IMR-90 (cell line): ENCODE measurements around the gene LIMK2.

ENCODE experiments used
- CTCF ChIP-seq: conservative IDR thresholded peaks from 2 replicates; pipeline ENCODE4 v1.5.1; 2012; ENCODE audit warnings: mild to moderate bottlenecking, low read depth, low read length, improper control_type of control experiment
- POLR2A ChIP-seq: IDR thresholded peaks from 2 replicates; pipeline ENCODE4 v1.6.1; 2012; ENCODE audit warnings: mild to moderate bottlenecking, low read depth, low read length
- RAD21 ChIP-seq: IDR thresholded peaks from 2 replicates; pipeline ENCODE4 v1.6.1; 2012; ENCODE audit warnings: low read length, improper control_type of control experiment
- RFX5 ChIP-seq: IDR thresholded peaks from 2 replicates; pipeline ENCODE4 v1.8.0; 2012; ENCODE audit warnings: low read depth, mild to moderate bottlenecking, low read length, moderate library complexity

- TF ChIP-seq RFX5 (no peak), CTCF (no peak), RAD21 (no peak), POLR2A (no peak)
Observed at GRCh38 chr22:31229402-31230079, 17.4 kb downstream of the LIMK2 start.
